GM12874 (cell line): ENCODE measurements around the gene SH3TC1.

Source experiments
- TF ChIP-seq, protein P1 (sequence below): IDR thresholded peaks from 2 replicates; pipeline ENCODE4 v1.5.1; 2011; ENCODE audit warnings: low read depth, mild to moderate bottlenecking, control low read depth, low read length, moderate library complexity; ENCODE audit not compliant: insufficient read depth

Gene SH3TC1

DNA sequence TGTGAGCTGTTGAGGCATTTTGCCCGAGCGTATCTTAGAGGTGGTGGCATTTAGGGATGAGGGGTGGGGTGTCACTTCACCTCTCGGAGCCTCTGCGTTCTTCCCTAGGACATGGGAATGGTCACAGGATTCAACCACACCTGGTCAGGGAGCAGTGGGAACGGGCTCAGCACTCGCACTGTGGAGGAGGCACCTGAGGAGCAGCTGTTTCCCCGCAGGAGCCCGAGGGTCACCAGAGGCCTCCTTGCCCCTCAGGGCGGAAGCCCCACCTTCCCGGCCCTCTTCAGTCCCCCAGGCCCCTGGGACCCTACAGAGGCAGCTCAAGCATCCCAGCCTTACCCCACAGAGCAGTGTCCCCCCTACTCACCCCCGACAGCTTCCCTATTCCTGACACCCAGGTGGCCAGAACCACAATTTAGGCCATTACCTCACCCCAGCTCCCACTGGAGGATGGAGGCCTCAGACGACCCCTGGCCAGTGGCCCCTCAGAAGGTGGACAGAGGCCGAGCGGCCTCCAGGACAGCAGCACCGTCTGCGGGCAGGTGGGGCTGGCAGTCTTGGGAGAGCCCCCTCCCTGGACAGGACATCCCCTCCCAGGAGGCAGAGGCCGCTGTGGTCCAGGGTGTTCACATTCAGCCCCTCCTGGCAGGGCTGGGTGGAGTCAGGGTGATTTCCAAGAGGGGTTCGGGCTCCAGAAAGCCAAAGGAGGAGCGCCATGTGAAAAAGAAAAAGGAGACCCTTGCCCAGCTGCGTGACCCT is 66.3 kb downstream of the SH3TC1 start:
- TF ChIP-seq, protein P1, sequence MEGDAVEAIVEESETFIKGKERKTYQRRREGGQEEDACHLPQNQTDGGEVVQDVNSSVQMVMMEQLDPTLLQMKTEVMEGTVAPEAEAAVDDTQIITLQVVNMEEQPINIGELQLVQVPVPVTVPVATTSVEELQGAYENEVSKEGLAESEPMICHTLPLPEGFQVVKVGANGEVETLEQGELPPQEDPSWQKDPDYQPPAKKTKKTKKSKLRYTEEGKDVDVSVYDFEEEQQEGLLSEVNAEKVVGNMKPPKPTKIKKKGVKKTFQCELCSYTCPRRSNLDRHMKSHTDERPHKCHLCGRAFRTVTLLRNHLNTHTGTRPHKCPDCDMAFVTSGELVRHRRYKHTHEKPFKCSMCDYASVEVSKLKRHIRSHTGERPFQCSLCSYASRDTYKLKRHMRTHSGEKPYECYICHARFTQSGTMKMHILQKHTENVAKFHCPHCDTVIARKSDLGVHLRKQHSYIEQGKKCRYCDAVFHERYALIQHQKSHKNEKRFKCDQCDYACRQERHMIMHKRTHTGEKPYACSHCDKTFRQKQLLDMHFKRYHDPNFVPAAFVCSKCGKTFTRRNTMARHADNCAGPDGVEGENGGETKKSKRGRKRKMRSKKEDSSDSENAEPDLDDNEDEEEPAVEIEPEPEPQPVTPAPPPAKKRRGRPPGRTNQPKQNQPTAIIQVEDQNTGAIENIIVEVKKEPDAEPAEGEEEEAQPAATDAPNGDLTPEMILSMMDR: no peak

DNA sequence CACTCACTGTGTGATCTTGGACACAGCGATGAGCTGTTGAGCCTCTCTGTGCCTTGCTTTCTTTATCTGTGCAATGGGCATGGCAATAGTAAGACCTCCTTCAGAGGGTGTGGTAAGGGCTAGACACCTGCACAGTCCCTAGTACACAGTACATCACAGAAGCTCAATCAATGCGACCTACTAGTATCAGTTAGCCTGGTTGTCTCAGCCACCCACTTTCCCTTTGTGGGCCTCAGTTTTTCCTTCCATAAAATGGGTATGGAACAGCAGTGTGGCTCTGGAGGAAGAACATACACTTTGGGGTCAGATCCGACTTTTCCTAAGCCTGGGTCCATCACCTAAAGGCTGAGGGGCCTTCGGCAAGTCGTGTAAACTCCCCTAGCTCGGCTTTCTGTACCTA is 67.0 kb downstream of the SH3TC1 start:
- TF ChIP-seq, protein P1: no peak

DNA sequence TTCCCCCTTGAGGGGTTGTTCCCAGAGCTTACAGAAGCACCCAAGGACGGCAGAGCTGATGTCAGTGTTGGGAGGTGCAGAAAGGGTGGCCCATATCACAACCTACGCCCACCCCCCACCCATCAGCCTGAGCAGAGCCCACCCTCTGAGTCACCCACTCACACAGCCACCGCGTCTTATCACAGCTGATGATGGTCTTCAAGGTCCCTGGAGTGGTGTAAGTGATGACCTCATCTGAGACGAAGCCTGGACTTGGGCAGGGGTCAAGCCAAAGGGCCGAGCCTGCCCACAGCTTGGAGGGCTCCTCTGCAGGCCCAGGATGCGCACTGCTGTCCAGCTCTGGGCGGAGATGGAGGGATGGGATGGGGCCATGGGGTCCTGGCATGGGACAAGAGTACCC is 67.4 kb downstream of the SH3TC1 start:
- TF ChIP-seq, protein P1: no peak

DNA sequence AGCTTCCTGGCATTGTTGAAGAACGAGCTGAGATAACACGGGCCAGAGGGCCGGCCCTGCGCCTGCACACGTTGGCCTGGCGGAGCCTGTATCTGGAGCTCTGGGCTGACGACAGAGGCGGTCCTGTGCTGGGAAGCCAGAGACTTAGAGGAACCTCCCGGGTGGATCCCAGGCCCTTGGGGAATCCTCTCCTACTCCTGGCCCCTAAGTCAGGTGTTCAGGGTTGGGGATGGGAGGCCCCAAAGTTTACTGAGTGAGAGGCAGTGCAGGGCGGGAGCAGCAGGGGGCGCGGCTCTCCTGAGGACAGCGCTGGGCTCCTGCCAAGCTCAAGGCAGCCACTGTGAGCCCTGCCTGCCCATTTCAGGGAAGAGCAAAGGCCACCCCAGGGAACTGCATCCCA is 68.0 kb downstream of the SH3TC1 start:
- TF ChIP-seq, protein P1: peak; percentile 82

DNA sequence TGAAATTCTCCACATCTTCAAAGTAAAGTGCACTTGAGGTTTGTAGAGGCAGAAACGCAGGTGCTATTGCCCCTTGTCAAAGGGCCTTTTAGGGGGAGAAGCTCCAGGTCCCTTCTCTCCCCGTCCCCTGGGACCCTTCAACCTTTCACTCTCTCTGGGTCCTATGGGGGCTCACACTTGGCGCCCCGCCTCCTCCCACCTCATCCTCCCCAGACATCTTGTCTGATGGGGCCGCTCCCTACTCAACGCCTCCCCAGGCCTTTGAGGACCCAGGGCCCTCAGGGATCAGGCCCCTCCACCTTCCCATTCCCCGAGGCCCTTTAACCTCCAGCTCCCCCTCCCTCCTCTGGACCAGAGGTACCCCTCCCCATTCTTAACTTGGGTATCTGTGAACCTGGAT is 69.1 kb downstream of the SH3TC1 start:
- TF ChIP-seq, protein P1: no peak

DNA sequence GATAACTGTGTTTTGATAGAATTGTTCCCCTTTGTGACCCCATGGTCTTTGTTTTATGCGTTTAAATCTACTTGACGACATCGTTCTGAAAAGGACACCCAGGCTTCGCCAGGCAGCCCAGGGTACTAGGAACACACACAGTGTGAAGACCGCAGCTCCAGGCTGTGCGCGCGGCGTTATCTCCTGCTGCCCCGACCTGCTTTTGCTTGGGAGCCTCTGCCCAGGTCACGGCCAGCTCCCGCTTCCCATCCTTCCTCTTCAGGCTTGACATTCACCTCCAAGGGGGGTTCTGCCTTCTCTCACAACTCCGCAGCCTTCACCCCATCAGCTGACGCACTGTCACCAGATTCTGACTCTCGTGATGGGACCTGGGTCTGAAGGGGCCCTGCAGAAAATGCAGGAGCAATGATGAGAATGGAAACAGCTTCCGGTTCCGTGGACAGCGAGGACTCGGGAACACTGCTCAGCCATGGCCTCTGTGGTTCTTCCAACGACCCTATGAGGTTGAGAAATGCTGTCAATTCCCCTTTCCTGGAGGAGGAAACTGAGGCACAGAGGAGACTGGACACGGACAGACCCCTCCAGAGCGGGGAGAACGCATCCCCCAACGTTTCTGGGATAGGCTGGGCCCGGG is 69.9 kb downstream of the SH3TC1 start:
- TF ChIP-seq, protein P1: no peak

DNA sequence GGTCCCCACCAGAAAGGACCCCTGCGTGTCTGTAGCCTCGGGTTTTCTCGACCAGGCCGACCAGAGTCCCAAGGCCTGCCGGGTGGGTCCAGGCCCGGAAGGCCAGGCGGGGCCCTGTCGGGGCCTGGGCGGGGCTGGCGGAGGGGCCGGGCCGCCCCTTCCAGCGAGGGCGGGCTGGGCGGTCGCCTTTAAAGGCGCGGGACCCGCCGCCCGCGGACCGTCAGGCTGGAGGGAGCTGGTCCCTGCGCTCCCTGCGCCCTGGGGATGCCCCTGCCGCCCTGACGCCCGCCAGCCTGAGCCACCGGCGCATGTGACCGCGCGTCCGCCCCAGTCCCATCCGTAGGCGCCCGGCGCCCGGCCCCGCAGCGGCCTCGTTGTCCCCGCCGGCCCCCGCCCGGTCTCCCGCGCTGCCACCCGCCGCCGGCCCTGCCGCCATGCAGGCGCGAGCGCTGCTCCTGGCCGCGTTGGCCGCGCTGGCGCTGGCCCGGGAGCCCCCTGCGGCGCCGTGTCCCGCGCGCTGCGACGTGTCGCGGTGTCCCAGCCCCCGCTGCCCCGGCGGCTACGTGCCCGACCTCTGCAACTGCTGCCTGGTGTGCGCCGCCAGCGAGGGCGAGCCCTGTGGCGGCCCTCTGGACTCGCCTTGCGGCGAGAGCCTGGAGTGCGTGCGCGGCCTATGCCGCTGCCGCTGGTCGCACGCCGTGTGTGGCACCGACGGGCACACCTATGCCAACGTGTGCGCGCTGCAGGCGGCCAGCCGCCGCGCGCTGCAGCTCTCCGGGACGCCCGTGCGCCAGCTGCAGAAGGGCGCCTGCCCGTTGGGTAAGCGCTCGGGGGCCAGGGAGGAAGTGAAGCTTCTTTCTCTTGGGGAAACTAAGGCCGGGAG is 70.7 kb downstream of the SH3TC1 start, which contains the start of gene HTRA3:
TSS of gene HTRA3 (plus strand) at position 220 of the 883 bp plus-strand sequence. CDS start at position 435, 215 bp downstream.
- TF ChIP-seq, protein P1: no peak
